ENCODE results near the gene KMT2A. TPM values are rescaled to one million over a fixed set of nuclear protein-coding genes. Genes with fewer than 3 reads are reported as not detected.
"Not testable (repeated sequence)": the region's sequence is repeated elsewhere in the genome, so short reads cannot be mapped to it uniquely, and the experiment has no call there.

The KMT2A gene
- total and polyA plus RNA-seq, 2 donors = 19.6 to 82.4 TPM

DNA sequence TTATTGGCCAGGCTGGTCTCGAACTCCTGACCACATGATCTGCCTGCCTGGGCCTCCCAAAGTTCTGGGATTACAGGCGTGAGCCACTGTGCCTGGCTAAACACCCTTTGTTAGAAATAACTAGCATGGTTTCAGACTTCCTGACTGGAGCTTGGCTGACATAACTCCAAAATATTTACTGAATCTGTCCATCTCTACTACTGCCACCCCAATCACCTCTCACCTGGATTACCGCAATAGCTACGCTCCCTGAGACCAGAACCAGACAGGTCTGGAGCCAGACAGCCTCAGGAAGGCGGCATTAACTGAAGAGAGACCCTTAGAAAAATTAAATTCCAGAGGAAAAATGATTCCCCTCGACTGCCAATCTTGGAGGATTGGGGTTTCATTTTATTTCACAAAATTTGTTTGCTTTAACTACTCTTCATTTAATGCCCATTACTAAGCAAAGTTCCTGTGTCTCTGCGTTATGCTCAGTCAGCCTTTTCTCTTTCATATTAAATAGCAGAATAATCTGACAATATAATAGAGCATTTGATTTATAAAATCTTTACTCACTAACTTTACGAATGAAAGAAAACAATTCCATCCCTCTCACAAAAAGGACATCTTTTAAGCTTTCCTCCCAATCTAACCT, 107.8 kb downstream of the KMT2A start:
- no peak overlapping the region for H3K4me3 ChIP-seq (ENCODE audit: low read depth, low read length)
- WGBS = 90% methylated on average over 8 of the region's 8 CpGs
- no peak for DNase-seq (ENCODE audit: extremely low spot score)
- no peaks in the 10 kb centered on the region for H3K4me1 ChIP-seq (ENCODE audit: insufficient read depth)
- peaks cover 2% of the 10 kb centered on the region for H3K36me3 ChIP-seq (ENCODE audit: insufficient read depth)
- H3K27ac ChIP-seq (ENCODE audit: low read depth) = no peak overlapping the region

DNA sequence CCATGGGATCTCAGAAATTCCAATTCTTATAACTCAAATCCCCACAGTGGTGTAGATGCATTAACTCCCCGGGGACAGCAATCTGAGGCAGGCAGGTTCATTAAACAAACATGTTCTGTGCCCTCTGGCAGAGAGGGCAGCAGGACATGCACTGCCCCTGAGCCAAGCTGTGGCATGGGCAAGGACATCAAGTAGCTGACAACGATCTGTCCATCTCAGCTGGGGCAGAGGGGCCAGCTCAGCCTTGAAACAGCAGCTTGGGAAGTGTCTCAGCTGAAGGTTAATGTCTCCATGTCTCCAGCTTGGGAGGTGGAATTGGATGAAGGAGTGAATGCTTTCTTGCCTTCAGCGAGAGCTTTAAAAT, 108.3 kb downstream of the KMT2A start:
- 87% methylated on average over 3 of the region's 3 CpGs for WGBS
- no peak for DNase-seq (ENCODE audit: extremely low spot score)

DNA sequence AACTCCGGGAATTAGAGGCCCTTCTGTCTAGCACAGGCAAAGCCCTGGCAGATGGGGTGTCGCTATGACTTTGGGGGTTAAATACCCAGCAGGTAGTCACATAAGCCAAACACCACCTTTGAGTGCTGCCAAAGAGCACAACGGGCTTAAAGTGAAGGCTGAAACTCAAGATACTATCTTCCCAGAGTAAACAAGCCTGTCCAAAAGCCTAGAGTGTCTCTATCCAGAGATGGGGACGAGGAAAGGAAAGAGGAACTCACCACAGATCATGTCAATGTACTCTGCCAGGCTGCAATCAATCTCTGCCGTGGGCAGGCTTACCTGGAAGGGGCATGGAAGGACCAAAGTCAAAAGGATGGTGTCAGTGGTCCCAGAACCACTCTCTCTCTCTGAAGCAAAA, 109.2 kb downstream of the KMT2A start:
- Histone ChIP-seq H3K4me3 (ENCODE audit: low read depth, low read length) (no peak overlapping the region), H3K4me1 (ENCODE audit: insufficient read depth) (no peaks in the 10 kb centered on the region), H3K36me3 (ENCODE audit: insufficient read depth) (peaks cover 2% of the 10 kb centered on the region), H3K27ac (ENCODE audit: low read depth) (no peak overlapping the region)
- DNase-seq (ENCODE audit: extremely low spot score) = no peak
- 85% methylated on average over 5 of the region's 5 CpGs for WGBS

More for the DNA sequence above, 108.3 kb downstream of the KMT2A start:
- H3K27ac ChIP-seq (ENCODE audit: low read depth) = no peak overlapping the region
- H3K4me1 ChIP-seq (ENCODE audit: insufficient read depth) = no peaks in the 10 kb centered on the region
- peaks cover 2% of the 10 kb centered on the region for H3K36me3 ChIP-seq (ENCODE audit: insufficient read depth)
- H3K4me3 ChIP-seq (ENCODE audit: low read depth, low read length) = no peak overlapping the region

DNA sequence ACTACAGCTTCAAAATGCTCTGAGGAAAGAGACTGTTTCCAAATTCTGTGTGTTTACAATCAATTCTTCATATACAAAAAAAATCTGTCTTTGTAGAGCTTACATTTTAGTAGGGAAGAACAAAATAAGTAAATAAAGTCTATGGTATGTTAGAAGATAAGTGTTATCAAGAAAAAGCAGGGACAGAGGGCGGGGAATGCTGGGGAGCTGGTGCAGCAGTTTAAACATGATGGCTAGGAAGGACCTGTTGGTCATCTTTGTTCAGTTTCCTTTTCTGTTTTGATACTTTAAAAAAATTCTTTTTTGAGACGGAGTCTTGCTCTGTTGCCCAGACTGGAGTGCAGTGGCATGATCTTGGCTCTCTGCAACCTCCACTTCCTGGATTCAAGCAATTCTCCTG, 110.8 kb downstream of the KMT2A start:
- H3K27ac ChIP-seq (ENCODE audit: low read depth) = no peak overlapping the region
- 91% methylated on average over 2 of the region's 2 CpGs for WGBS
- peaks cover 3% of the 10 kb centered on the region for H3K36me3 ChIP-seq (ENCODE audit: insufficient read depth)

DNA sequence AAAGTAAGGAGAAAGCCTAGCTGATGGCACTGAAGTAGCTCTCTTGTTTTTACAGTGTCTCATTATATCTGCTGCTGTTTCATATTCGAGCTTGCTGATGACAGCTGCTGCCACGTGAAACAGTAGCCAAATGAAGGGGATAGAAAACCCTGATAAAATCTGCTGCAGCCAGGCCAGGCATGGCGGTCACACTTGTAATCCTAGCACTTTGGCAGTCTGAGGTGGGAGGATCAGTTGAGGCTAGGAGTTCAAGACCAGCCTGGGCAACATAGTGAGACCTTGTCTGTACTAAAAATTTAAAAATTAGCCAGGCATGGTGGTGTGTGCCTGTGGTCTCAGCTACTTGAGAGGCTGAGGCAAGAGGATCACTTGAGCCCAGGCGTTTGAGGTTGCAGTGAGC, 116.0 kb downstream of the KMT2A start:
- Histone ChIP-seq H3K4me3 (ENCODE audit: low read depth, low read length) (no peak overlapping the region), H3K27ac (ENCODE audit: low read depth) (no peak overlapping the region), H3K36me3 (ENCODE audit: insufficient read depth) (peaks cover 8% of the 10 kb centered on the region), H3K4me1 (ENCODE audit: insufficient read depth) (no peaks in the 10 kb centered on the region)
- no peak for DNase-seq (ENCODE audit: extremely low spot score)
- 84% methylated on average over 4 of the region's 4 CpGs for WGBS

More for the DNA sequence above, 110.8 kb downstream of the KMT2A start:
- H3K4me1 ChIP-seq (ENCODE audit: insufficient read depth) = no peaks in the 10 kb centered on the region
- H3K4me3 ChIP-seq (ENCODE audit: low read depth, low read length) = no peak overlapping the region
- DNase-seq (ENCODE audit: extremely low spot score) = no peak

DNA sequence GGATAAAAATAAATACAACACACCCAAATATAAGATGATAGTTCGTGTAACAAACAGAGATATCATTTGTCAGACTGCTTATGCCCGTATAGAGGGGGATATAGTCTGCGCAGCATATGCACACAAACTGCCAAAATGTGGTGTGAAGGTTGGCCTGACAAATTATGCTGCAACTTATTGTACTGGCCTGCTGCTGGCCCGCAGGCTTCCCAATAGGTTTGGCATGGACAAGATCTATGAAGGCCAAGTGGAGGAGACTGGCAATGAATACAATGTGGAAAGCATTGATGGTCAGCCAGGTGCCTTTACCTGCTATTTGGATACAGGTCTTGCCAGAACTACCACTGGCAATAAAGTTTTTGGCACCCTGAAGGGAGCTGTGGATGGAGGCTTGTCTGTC, 124.5 kb downstream of the KMT2A start:
- DNase-seq (ENCODE audit: extremely low spot score) = no peak
- 90% methylated on average over 4 of the region's 4 CpGs for WGBS
- Histone ChIP-seq H3K36me3 (ENCODE audit: insufficient read depth) (peaks cover 6% of the 10 kb centered on the region), H3K27ac (ENCODE audit: low read depth) (no peak overlapping the region), H3K4me3 (ENCODE audit: low read depth, low read length) (no peak overlapping the region), H3K4me1 (ENCODE audit: insufficient read depth) (no peaks in the 10 kb centered on the region)

DNA sequence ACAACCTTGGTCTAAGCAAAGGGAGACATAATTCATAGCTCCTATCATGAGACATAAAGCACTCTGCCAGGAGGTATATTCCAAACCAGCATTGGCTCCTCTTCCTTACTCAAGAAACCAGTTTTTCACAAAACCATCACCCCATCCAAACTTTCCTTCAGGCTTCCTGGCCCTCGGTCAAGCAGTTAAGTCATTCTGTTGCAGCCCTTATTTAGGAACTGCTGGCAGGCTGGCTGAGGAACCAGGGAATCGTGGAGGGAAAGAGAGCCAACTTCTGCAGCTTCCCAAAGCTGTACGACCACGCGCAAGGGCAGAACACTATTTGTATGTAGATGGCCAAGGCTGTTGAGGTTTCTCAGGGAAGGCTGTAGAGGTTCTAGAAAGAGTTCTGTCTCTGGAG, 128.8 kb downstream of the KMT2A start:
- H3K36me3 ChIP-seq (ENCODE audit: insufficient read depth) = no peaks in the 10 kb centered on the region
- H3K27ac ChIP-seq (ENCODE audit: low read depth) = no peak overlapping the region
- H3K4me1 ChIP-seq (ENCODE audit: insufficient read depth) = no peaks in the 10 kb centered on the region
- 25% methylated on average over 5 of the region's 5 CpGs for WGBS
- no peak for DNase-seq (ENCODE audit: extremely low spot score)
- H3K4me3 ChIP-seq (ENCODE audit: low read depth, low read length) = peak overlapping the region; percentile 55

DNA sequence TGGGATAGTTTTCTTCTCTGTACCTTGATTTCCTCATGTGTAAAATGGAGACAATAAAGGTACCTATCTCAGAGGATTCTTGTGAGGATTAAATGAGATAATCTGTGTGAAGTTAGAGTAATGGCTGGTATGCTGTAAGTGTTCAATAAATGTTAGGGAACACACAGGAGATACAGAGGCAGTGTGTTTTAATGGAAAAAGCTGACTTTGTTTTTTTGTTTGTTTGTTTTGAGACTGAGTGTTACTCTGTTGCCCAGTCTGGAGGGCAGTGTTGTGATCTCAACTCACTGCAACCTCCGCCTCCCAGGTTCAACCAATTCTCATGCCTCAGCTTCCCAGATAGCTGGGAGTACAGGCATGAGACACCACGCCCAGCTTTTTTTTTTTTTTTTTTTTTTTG, 133.4 kb downstream of the KMT2A start:
- Histone ChIP-seq H3K4me1 (ENCODE audit: insufficient read depth) (no peaks in the 10 kb centered on the region), H3K27ac (ENCODE audit: low read depth) (no peak overlapping the region), H3K36me3 (ENCODE audit: insufficient read depth) (no peaks in the 10 kb centered on the region), H3K4me3 (ENCODE audit: low read depth, low read length) (no peak overlapping the region)
- 88% methylated on average over 2 of the region's 2 CpGs for WGBS
- DNase-seq (ENCODE audit: extremely low spot score) = no peak

DNA sequence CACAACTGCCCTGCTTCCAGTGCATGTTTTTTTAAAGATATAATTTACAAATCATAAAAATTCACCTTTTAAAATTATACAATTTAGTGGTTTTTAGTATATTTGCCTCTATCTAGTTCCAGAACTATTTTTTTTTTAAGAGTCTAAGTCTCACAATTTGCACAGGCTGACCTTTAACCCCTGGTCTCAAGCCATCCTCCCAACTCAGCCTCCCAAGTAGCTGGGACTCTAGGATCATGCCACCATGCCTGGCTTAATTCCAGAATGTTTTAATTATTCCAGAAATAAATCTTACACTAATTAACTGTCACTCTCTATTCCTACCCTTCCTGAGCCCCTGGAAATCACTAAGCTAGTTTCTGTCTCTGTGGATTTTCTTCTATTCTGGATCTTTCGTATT, 134.5 kb downstream of the KMT2A start:
- peaks cover 1% of the 10 kb centered on the region for H3K36me3 ChIP-seq (ENCODE audit: insufficient read depth)
- no peak overlapping the region for H3K4me3 ChIP-seq (ENCODE audit: low read depth, low read length)
- no peak overlapping the region for H3K27ac ChIP-seq (ENCODE audit: low read depth)
- no peaks in the 10 kb centered on the region for H3K4me1 ChIP-seq (ENCODE audit: insufficient read depth)
- 96% methylated on average over 1 of the region's 1 CpG for WGBS
- DNase-seq (ENCODE audit: extremely low spot score) = no peak

DNA sequence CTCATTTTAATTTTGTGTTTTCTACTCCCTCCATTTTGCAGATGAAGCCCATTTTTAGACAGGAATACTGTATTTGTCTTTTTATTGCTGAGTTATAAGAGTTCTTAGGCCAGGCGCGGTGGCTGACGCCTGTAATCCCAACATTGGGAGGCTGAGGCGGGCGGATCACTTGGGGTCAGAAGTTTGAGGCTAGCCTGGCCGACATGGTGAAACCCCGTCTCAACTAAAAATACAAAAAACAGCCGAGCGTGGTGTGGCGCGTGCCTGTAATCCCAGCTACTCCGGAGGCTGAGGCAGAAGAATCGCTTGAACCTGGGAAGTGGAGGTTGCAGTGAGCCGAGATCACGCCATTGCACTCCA, 135.4 kb downstream of the KMT2A start:
- Histone ChIP-seq H3K4me3 (ENCODE audit: low read depth, low read length) (peak overlapping the region; percentile 99), H3K27ac (ENCODE audit: low read depth) (peak overlapping the region; percentile 38)
- not testable (repeated sequence) for H3K36me3 ChIP-seq (ENCODE audit: insufficient read depth); DNase-seq (ENCODE audit: extremely low spot score); H3K4me1 ChIP-seq (ENCODE audit: insufficient read depth)
- 7% methylated on average over 15 of the region's 15 CpGs for WGBS

DNA sequence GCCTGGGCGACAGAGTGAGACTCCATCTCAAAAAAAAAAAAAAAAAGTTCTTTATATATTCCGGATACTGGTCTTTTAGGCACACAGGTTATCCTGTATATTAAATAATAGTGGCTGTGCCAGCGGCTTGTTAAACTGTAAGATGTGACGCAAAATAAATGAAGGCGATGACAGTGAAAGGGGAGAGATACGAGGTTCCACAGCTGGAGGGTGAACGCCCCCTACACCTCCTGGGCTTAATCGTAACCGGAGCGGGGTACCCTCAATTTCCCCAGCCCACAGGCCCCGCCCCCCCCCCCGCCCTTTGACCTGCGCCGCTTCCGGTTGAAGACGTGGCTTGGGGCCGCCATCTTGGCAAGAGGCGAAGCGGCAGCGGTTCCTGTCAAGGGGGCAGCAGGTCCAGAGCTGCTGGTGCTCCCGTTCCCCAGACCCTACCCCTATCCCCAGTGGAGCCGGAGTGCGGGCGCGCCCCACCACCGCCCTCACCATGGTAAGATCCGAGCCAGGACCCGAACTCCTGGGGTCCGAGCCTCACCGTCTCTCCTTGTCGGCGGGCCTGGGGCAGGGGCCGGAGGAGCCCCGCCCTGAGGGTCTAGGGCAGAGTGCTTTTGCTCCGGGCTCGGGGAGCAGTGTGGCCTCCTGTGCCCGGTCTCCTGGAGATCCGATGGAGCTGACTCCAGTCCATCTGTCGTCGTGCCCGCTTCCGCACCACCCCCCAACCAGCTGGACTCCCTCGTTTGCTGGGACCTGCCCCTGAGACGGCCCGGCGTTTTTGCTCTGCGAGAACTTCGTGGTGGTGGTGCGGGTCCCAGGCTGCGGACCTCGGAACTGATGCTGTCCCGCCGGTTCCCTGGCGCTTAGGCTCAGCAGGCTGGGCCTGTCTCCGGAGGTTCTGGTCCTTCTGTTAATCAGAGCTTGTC, 136.0 kb downstream of the KMT2A start, which contains the start of gene ARCN1:
ARCN1 (plus strand) TSS at position 349 of the 920 bp plus-strand sequence; CDS start at position 488, 139 bp downstream.
- under 1% methylated on average over 55 of the region's 55 CpGs for WGBS
- Histone ChIP-seq H3K27ac (ENCODE audit: low read depth) (peak within 1 kb of the TSS; percentile 100), H3K4me1 (ENCODE audit: insufficient read depth) (no peaks in the 10 kb centered on the region), H3K36me3 (ENCODE audit: insufficient read depth) (peaks cover 1% of the 10 kb centered on the region), H3K4me3 (ENCODE audit: low read depth, low read length) (peak within 1 kb of the TSS; percentile 99)
- peak; percentile 66 for DNase-seq (ENCODE audit: extremely low spot score)

DNA sequence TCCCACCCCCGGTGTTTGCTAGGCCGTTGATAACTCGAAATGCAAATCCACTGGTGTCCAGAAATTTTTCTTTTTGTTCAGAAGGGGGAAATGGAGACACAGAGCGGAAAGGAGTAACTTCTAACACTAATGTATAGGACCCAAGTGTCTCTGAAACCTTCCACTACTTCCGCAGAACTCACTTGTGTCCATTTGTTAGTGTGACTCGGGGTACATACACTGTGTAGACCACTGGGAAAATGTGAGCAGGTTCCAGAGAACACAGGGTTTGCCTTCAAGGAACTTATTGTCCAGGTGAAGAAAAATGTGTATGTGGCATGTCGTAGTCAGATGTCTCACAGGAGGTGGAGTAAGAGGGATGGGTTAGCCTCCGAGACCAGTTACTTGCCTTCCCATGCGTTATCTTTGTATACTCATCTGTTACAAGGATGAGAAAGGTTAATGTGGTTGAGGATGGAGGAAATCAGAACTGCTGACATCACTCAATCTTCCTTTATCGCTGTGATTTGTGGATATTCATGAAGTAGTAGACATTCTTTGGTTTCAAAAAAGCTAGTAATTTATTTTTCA, 136.8 kb downstream of the KMT2A start:
- peaks cover 2% of the 10 kb centered on the region for H3K4me1 ChIP-seq (ENCODE audit: insufficient read depth)
- H3K4me3 ChIP-seq (ENCODE audit: low read depth, low read length) = peak overlapping the region; percentile 99
- H3K27ac ChIP-seq (ENCODE audit: low read depth) = peak overlapping the region; percentile 100
- 1% methylated on average over 10 of the region's 10 CpGs for WGBS
- H3K36me3 ChIP-seq (ENCODE audit: insufficient read depth) = peaks cover 1% of the 10 kb centered on the region
- no peak for DNase-seq (ENCODE audit: extremely low spot score)

DNA sequence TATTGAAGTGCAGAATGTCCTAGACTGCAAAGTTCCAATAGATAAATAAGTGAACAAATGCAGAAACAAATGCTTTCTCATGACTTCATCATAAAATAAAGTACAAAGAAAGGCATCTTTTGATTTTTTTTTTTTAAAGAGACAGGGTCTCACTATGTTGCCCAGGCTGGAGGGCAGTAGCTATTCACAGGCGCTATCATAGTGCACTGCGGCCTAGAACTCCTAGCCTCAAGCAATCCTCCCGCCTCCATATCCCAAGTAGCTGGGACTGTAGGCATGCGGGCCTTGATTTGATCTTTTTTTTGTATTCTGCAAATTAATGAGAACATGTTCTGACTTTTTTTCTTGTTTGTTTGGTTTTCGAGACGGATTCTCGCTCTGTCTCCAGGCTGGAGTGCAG, 138.3 kb downstream of the KMT2A start:
- H3K4me3 ChIP-seq (ENCODE audit: low read depth, low read length) = no peak overlapping the region
- H3K27ac ChIP-seq (ENCODE audit: low read depth) = no peak overlapping the region
- no peak for DNase-seq (ENCODE audit: extremely low spot score)
- H3K36me3 ChIP-seq (ENCODE audit: insufficient read depth) = peaks cover 1% of the 10 kb centered on the region
- peaks cover 2% of the 10 kb centered on the region for H3K4me1 ChIP-seq (ENCODE audit: insufficient read depth)
- 80% methylated on average over 7 of the region's 7 CpGs for WGBS
